ENCODE data around the gene TRAP1.

TRAP1 gene

DNA sequence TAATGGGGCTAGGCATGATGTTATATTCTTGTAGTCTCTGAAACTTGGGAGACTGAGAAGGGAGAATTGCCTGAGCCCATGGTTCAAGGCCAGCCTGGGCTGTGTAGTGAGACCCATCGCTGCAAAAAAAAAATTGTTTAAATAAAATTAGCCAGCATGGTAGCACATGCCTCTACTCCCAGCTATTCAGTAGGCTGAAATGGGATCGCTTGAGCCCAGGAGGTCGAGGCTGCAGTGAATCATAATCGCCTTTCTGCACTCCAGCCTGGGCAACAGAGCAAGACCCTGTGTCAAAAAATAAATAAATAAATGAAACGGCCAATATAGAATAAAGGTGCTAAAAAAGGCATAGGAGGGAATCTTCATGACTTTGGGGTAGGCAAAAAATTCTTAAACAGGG is 92.0 kb downstream of the TRAP1 start:
- H2AK5ac ChIP-seq (ENCODE audit: low read length): no peak overlapping the region
- H2BK5ac ChIP-seq (ENCODE audit: low read length): no peak overlapping the region
- no peak for DNase-seq
- H3K4ac ChIP-seq (ENCODE audit: low read depth, low read length): no peak overlapping the region
- WGBS (ENCODE audit: extremely low coverage, insufficient coverage, low lambda C conversion rate): no CpG with 5 or more reads among the region's 5 CpGs
- no peak overlapping the region for H3K4me3 ChIP-seq (ENCODE audit: low read length)
- no peak overlapping the region for H4K8ac ChIP-seq (ENCODE audit: low read depth, low read length)
- H2BK15ac ChIP-seq (replicated peaks; ENCODE audit: low read depth): no peak overlapping the region
- H3K36me3 ChIP-seq (ENCODE audit: control insufficient read depth, insufficient read depth, low read length): no peaks in the 10 kb centered on the region
- no peaks in the 10 kb centered on the region for H3K79me1 ChIP-seq (ENCODE audit: low read length)
- H4K5ac ChIP-seq (ENCODE audit: low read length): no peak overlapping the region
- H3K79me2 ChIP-seq (ENCODE audit: control insufficient read depth, insufficient read depth, low read length): no peaks in the 10 kb centered on the region
- H3K9ac ChIP-seq (ENCODE audit: low read length): no peak overlapping the region
- H2BK120ac ChIP-seq (ENCODE audit: low read depth, low read length): no peak overlapping the region
- H3K23ac ChIP-seq (ENCODE audit: low read length): no peak overlapping the region
- no peak overlapping the region for H3K18ac ChIP-seq (ENCODE audit: low read length)
- H3K27me3 ChIP-seq (ENCODE audit: insufficient read depth, low read length, poor library complexity): no peaks in the 10 kb centered on the region
- no peak overlapping the region for H3K56ac ChIP-seq (ENCODE audit: low read length)
- H3K4me2 ChIP-seq (ENCODE audit: low read length): no peak overlapping the region
- no peak overlapping the region for H3K27ac ChIP-seq (ENCODE audit: low read depth, low read length)
- H3K4me1 ChIP-seq (ENCODE audit: control insufficient read depth, low read depth, low read length): no peaks in the 10 kb centered on the region

DNA sequence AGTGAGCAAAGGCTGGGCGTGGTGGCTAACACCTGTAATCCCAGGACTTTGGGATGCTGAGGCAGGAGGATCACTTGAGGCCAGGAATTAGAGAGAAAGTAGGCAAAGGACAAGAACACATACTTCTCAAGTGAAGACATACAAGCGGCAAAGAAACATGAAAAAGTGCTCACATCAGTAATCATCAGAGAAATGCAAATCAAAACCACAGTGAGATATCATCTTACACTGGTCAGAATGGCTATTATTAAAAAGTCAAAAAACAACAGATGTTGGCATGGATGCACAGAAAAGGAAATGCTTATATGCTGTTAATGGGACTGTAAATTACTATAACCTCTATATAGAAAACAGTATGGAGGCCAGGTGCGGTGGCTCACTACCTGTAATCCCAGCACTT is 93.7 kb downstream of the TRAP1 start:
- DNase-seq: no peak
- WGBS (ENCODE audit: extremely low coverage, insufficient coverage, low lambda C conversion rate): no CpG with 5 or more reads among the region's 3 CpGs
- H3K79me1 ChIP-seq (ENCODE audit: low read length): no peaks in the 10 kb centered on the region

DNA sequence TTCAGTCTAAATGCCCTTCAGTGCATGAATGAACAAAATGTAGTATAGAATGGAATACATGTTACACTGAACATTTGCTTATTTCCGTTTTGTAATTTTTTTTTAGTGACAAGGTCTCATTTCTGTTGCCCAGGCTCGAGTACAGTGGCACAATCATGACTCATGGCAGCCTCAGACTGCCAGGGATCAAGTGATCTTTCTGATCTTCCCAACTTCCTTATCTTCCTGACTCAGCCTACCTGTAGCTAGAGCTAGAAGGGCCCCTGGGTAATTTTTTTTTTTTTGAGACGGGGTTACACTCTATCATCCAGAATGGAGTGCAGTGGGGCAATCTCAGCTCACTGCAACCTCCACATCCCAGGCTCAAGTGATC is 98.6 kb downstream of the TRAP1 start:
- no peak overlapping the region for H3K27ac ChIP-seq (ENCODE audit: low read depth, low read length)
- H3K4me1 ChIP-seq (ENCODE audit: control insufficient read depth, low read depth, low read length): no peaks in the 10 kb centered on the region
- no peak for DNase-seq
- H3K27me3 ChIP-seq (ENCODE audit: insufficient read depth, low read length, poor library complexity): no peaks in the 10 kb centered on the region
- H3K56ac ChIP-seq (ENCODE audit: low read length): no peak overlapping the region
- H2BK5ac ChIP-seq (ENCODE audit: low read length): no peak overlapping the region
- H3K4me2 ChIP-seq (ENCODE audit: low read length): no peak overlapping the region
- H3K23ac ChIP-seq (ENCODE audit: low read length): no peak overlapping the region
- H3K9ac ChIP-seq (ENCODE audit: low read length): no peak overlapping the region
- H3K18ac ChIP-seq (ENCODE audit: low read length): no peak overlapping the region
- H2BK120ac ChIP-seq (ENCODE audit: low read depth, low read length): no peak overlapping the region
- no peak overlapping the region for H2AK5ac ChIP-seq (ENCODE audit: low read length)
- H3K79me1 ChIP-seq (ENCODE audit: low read length): peaks cover 6% of the 10 kb centered on the region
- H3K4me3 ChIP-seq (ENCODE audit: low read length): no peak overlapping the region
- no peak overlapping the region for H2BK15ac ChIP-seq (replicated peaks; ENCODE audit: low read depth)
- H4K8ac ChIP-seq (ENCODE audit: low read depth, low read length): no peak overlapping the region
- peaks cover 10% of the 10 kb centered on the region for H3K79me2 ChIP-seq (ENCODE audit: control insufficient read depth, insufficient read depth, low read length)
- H3K4ac ChIP-seq (ENCODE audit: low read depth, low read length): no peak overlapping the region
- WGBS (ENCODE audit: extremely low coverage, insufficient coverage, low lambda C conversion rate): no CpG with 5 or more reads among the region's 3 CpGs
- H4K5ac ChIP-seq (ENCODE audit: low read length): no peak overlapping the region
- no peaks in the 10 kb centered on the region for H3K36me3 ChIP-seq (ENCODE audit: control insufficient read depth, insufficient read depth, low read length)

More for the DNA sequence above, 93.7 kb downstream of the TRAP1 start:
- H2BK120ac ChIP-seq (ENCODE audit: low read depth, low read length): no peak overlapping the region
- no peak overlapping the region for H3K4ac ChIP-seq (ENCODE audit: low read depth, low read length)
- no peak overlapping the region for H3K27ac ChIP-seq (ENCODE audit: low read depth, low read length)
- H2BK5ac ChIP-seq (ENCODE audit: low read length): no peak overlapping the region
- H2AK5ac ChIP-seq (ENCODE audit: low read length): no peak overlapping the region
- H4K8ac ChIP-seq (ENCODE audit: low read depth, low read length): no peak overlapping the region
- no peak overlapping the region for H3K18ac ChIP-seq (ENCODE audit: low read length)
- no peak overlapping the region for H3K4me2 ChIP-seq (ENCODE audit: low read length)
- H3K56ac ChIP-seq (ENCODE audit: low read length): no peak overlapping the region
- no peaks in the 10 kb centered on the region for H3K36me3 ChIP-seq (ENCODE audit: control insufficient read depth, insufficient read depth, low read length)
- H3K23ac ChIP-seq (ENCODE audit: low read length): no peak overlapping the region
- no peak overlapping the region for H3K9ac ChIP-seq (ENCODE audit: low read length)
- H3K27me3 ChIP-seq (ENCODE audit: insufficient read depth, low read length, poor library complexity): no peaks in the 10 kb centered on the region
- no peak overlapping the region for H2BK15ac ChIP-seq (replicated peaks; ENCODE audit: low read depth)
- no peaks in the 10 kb centered on the region for H3K79me2 ChIP-seq (ENCODE audit: control insufficient read depth, insufficient read depth, low read length)
- no peaks in the 10 kb centered on the region for H3K4me1 ChIP-seq (ENCODE audit: control insufficient read depth, low read depth, low read length)
- no peak overlapping the region for H3K4me3 ChIP-seq (ENCODE audit: low read length)
- no peak overlapping the region for H4K5ac ChIP-seq (ENCODE audit: low read length)

DNA sequence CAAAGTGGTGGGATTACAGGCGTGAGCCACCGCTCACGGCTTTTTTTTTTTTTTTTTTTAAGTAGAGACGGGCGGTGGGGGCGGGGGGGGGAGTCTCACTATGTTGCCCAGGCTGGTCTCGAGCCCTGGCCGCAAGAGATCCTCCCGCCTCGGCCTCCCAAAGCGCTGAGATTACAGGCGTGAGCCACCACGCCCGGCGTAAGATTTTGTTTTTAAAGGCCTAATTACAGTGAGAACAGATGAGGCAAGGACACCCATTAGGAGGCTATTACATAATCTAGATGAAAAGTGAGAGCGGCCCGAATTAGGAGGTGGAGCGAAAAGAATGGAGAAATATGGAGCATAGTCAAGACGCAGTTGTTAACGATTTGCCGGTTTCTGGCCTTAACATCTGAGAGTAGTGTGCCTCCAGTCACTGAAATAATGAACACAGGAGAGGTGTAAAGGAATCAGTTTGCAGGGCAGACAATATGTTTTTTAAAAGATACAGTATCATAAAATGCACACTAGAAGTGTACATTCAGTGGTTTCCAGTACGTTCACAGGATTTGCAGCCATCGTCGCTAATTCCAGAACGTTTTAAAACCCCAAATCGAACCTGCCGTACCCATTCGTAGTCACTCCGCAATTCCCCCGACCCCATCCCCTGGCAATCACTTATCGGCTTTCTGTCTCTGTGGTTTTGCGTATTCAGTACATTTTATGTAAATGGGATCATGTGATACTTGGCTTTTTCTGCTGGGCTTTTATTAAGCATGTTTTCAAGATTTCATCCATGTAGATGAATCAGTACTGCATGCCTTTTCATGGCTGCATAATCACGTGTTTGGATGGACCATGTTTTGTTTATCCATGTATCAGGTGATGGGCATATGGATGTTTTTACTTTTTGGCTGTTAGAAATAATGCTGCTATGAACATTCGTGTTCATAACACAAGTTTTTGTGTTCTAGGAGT is 104.5 kb downstream of the TRAP1 start:
- Histone ChIP-seq H2BK5ac (ENCODE audit: low read length) (no peak overlapping the region), H3K79me2 (ENCODE audit: control insufficient read depth, insufficient read depth, low read length) (peaks cover 24% of the 10 kb centered on the region), H2BK120ac (ENCODE audit: low read depth, low read length) (no peak overlapping the region), H2BK15ac (replicated peaks; ENCODE audit: low read depth) (no peak overlapping the region), H3K18ac (ENCODE audit: low read length) (no peak overlapping the region), H3K56ac (ENCODE audit: low read length) (peak overlapping the region; percentile 98), H4K5ac (ENCODE audit: low read length) (no peak overlapping the region), H4K8ac (ENCODE audit: low read depth, low read length) (no peak overlapping the region), H2AK5ac (ENCODE audit: low read length) (no peak overlapping the region), H3K4ac (ENCODE audit: low read depth, low read length) (no peak overlapping the region), H3K4me3 (ENCODE audit: low read length) (no peak overlapping the region), H3K36me3 (ENCODE audit: control insufficient read depth, insufficient read depth, low read length) (no peaks in the 10 kb centered on the region), H3K23ac (ENCODE audit: low read length) (no peak overlapping the region), H3K27ac (ENCODE audit: low read depth, low read length) (no peak overlapping the region), H3K4me1 (ENCODE audit: control insufficient read depth, low read depth, low read length) (no peaks in the 10 kb centered on the region), H3K27me3 (ENCODE audit: insufficient read depth, low read length, poor library complexity) (no peaks in the 10 kb centered on the region), H3K79me1 (ENCODE audit: low read length) (peaks cover 9% of the 10 kb centered on the region), H3K4me2 (ENCODE audit: low read length) (peak overlapping the region; percentile 16), H3K9ac (ENCODE audit: low read length) (peak overlapping the region; percentile 18)
- no CpG with 5 or more reads among the region's 34 CpGs for WGBS (ENCODE audit: extremely low coverage, insufficient coverage, low lambda C conversion rate)
- no peak for DNase-seq

DNA sequence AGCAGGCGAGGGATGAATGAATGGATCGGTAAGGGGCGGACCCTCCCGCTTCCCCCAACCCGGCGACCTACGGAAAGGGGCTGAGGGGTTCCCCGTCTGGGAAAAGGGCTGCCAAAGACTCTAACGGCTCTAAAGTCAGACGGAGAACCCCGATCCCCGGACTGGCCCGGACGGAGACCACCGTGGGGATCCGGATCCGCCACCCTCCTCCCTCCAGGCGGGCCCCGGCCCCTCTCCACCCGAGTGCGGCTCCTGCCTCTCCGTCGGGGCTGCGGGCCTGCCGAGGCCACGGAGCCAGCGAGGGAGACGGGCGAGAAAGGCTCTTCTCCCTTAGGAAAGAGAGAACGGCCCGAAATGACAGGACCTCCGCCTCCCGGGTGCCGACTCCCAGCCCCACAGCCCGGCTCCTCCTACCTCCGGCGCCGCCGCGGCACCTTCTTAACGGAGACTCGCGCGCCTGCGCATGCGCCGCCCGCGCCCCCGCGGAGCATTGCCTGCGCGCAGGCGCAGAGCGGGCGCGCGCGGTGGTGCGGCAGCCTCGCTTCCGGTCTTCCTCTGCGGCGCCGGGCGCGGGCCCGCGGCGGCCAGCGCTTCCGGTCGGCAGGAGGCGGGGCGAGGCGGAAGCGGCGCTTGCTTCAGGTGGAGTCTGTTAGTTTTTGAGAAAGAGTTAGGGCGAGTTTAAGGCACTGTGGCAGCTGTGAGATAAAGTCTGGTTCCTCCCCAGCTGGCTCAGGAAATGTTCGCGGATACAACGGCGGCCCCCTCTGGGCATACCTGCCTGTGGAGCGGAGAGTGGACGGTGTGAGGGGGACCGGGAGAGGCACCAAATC is 106.0 kb downstream of the TRAP1 start, which contains the start of gene SLX4:
SLX4 (minus strand) TSS at position 461 of the 830 bp plus-strand sequence. CDS start 2,642 bp downstream, outside the sequence.
- Histone ChIP-seq H3K79me1 (ENCODE audit: low read length) (peaks cover 9% of the 10 kb centered on the region), H3K36me3 (ENCODE audit: control insufficient read depth, insufficient read depth, low read length) (no peaks in the 10 kb centered on the region), H2BK15ac (replicated peaks; ENCODE audit: low read depth) (no peak within 1 kb of the TSS), H2BK120ac (ENCODE audit: low read depth, low read length) (no peak within 1 kb of the TSS), H2BK5ac (ENCODE audit: low read length) (peak within 1 kb of the TSS; percentile 70), H4K5ac (ENCODE audit: low read length) (no peak within 1 kb of the TSS), H3K23ac (ENCODE audit: low read length) (peak within 1 kb of the TSS; percentile 9), H3K4ac (ENCODE audit: low read depth, low read length) (peak within 1 kb of the TSS; percentile 74), H4K8ac (ENCODE audit: low read depth, low read length) (peak within 1 kb of the TSS; percentile 99), H3K27me3 (ENCODE audit: insufficient read depth, low read length, poor library complexity) (no peaks in the 10 kb centered on the region), H3K79me2 (ENCODE audit: control insufficient read depth, insufficient read depth, low read length) (peaks cover 24% of the 10 kb centered on the region), H3K9ac (ENCODE audit: low read length) (peak within 1 kb of the TSS; percentile 99), H3K18ac (ENCODE audit: low read length) (peak within 1 kb of the TSS; percentile 91), H3K56ac (ENCODE audit: low read length) (peak within 1 kb of the TSS; percentile 98), H3K4me2 (ENCODE audit: low read length) (peak within 1 kb of the TSS; percentile 89), H3K4me1 (ENCODE audit: control insufficient read depth, low read depth, low read length) (no peaks in the 10 kb centered on the region), H3K4me3 (ENCODE audit: low read length) (peak within 1 kb of the TSS; percentile 96), H3K27ac (ENCODE audit: low read depth, low read length) (peak within 1 kb of the TSS; percentile 96), H2AK5ac (ENCODE audit: low read length) (peak within 1 kb of the TSS; percentile 38)
- DNase-seq: peak; percentile 96
- WGBS (ENCODE audit: extremely low coverage, insufficient coverage, low lambda C conversion rate): no CpG with 5 or more reads among the region's 86 CpGs
